ENCODE measurements around the gene NPHS1. TPM values are rescaled to one million over a fixed set of nuclear protein-coding genes. Genes with fewer than 3 reads are reported as not detected.

NPHS1 gene
- total and polyA plus RNA-seq, 9 of the 15 experiments (the other 6 are each of a cell fraction or from before 2014, with no cell fraction given), result 0.01 to 0.28 (median 0.14) TPM; not detected in 5

DNA sequence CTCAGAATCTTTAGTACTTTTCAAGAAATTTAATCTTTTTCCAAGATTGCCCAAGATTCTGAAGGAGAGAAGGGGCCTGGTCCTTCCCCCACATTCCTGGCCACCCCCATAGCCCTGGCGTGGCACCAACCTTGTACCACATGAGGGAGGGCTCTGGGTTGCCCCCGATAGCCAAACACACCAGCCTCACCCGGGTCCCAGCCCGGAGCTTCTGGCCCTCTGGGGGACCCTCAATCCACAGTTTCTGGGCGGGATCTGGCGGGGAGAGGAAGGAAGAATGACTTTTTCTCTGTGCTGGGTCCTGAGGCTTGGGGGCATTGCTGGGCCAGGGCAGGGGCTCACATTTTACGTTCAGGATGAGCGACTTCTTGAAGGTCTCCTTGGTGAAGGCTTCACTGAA lies 4.4 kb downstream of the NPHS1 start:
- no peak overlapping the region for H3K9ac ChIP-seq (ENCODE audit: insufficient read depth in 1 of 2, low read depth in 2 of 2, low read length in 2 of 2)
- H3K4me3 ChIP-seq, result no peak overlapping the region
- in situ Hi-C loops (cut with MboI) (no loop called here), intact Hi-C loops (cut with micrococcal nuclease) (no loop called here)
- FAIRE-seq, result no peak
- no peak for ATAC-seq
- H3K27me3 ChIP-seq (ENCODE audit: control insufficient read depth in 2 of 2, insufficient read depth in 2 of 2, low read length in 2 of 2), result peaks cover 32 to 63% of the 10 kb centered on the region in 2 experiments
- WGBS (ENCODE audit: insufficient coverage, low coverage, missing lambda C conversion rate), result 2% methylated on average over 7 of the region's 8 CpGs
- no TSS peak for BruUV-seq (replicated peaks)
- H3K36me3 ChIP-seq (ENCODE audit: control insufficient read depth, insufficient read depth, low read length), result no peaks in the 10 kb centered on the region
- no peak overlapping the region for H3K27ac ChIP-seq (ENCODE audit: extremely low read depth, low read depth, low read length)
- peaks cover 18% of the 10 kb centered on the region for H4K20me1 ChIP-seq (replicated peaks; ENCODE audit: control insufficient read depth, insufficient read depth, low read length)
- H3K9me3 ChIP-seq (replicated peaks; ENCODE audit: control insufficient read depth, insufficient read depth, low read depth, low read length), result no peaks in the 10 kb centered on the region
- H3K4me2 ChIP-seq (ENCODE audit: insufficient read depth, low read length), result no peak overlapping the region
- H3K79me2 ChIP-seq (ENCODE audit: control insufficient read depth, insufficient read depth, low read length), result no peaks in the 10 kb centered on the region
- H3K4me1 ChIP-seq (replicated peaks in 1 of 2; ENCODE audit: control insufficient read depth in 2 of 2, insufficient read depth in 2 of 2, low read length in 2 of 2), result peaks cover 9 to 38% of the 10 kb centered on the region in 2 experiments
- CTCF ChIA-PET (ENCODE audit: low intra/inter-chr PET ratio), result no interaction called here
- DNase-seq (ENCODE audit: extremely low read depth in 1 of 4, low spot score in 3 of 4), result no peak
- H2AFZ ChIP-seq (ENCODE audit: low read depth, low read length), result no peak overlapping the region
- POLR2A ChIA-PET, result interaction anchor here (1.0 kb wide), 1 partner anchor 176 kb away, joined by 3 read pairs; no protein-coding TSS in a partner anchor
- TF ChIP-seq EP400 (IDR thresholded peaks at IDR 0.05) (no peak), ZC3H11A (IDR thresholded peaks at IDR 0.05; ENCODE audit: low read depth, low read length) (no peak), SIN3B (IDR thresholded peaks at IDR 0.05; ENCODE audit: low read depth) (no peak), CBFA2T3 (IDR thresholded peaks at IDR 0.05) (no peak), NEUROD1 (IDR thresholded peaks at IDR 0.05; ENCODE audit: borderline replicate concordance, low read depth, low read length, partially characterized antibody) (no peak), PCBP1 (IDR thresholded peaks at IDR 0.05; ENCODE audit: low read depth, low read length, poor library complexity, severe bottlenecking) (no peak), NCOR1 (IDR thresholded peaks at IDR 0.05) (no peak), ZNF507 (tag; conservative IDR thresholded peaks at IDR 0.05) (no peak), RBM17 (IDR thresholded peaks at IDR 0.05; ENCODE audit: borderline replicate concordance, low read depth, low read length) (no peak), MAFG (tag; conservative IDR thresholded peaks at IDR 0.05) (no peak), GTF2E2 (tag; IDR thresholded peaks at IDR 0.05) (no peak), ZNF324 (CRISPR knock-in tag; IDR thresholded peaks at IDR 0.05) (no peak), MCM3 (IDR thresholded peaks at IDR 0.05) (no peak)
- TF ChIP-seq, protein P1, sequence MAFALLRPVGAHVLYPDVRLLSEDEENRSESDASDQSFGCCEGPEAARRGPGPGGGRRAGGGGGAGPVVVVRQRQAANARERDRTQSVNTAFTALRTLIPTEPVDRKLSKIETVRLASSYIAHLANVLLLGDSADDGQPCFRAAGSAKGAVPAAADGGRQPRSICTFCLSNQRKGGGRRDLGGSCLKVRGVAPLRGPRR (CRISPR knock-in tag; IDR thresholded peaks at IDR 0.05), result no peak
- TF ChIP-seq, protein P2, sequence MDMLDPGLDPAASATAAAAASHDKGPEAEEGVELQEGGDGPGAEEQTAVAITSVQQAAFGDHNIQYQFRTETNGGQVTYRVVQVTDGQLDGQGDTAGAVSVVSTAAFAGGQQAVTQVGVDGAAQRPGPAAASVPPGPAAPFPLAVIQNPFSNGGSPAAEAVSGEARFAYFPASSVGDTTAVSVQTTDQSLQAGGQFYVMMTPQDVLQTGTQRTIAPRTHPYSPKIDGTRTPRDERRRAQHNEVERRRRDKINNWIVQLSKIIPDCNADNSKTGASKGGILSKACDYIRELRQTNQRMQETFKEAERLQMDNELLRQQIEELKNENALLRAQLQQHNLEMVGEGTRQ (CRISPR knock-in tag; IDR thresholded peaks at IDR 0.05), result no peak
- peaks cover 8% of the 10 kb centered on the region for H3K9me1 ChIP-seq (ENCODE audit: control insufficient read depth, insufficient read depth, low read length)

Data from K562 (cell line).